Activated effector memory CD4-positive, alpha-beta T cell treated with Interleukin-2 at 50 U/mL for 16 hours (primary cell): ENCODE results near the gene ACOT7.

Experiments used
- DNase-seq: peaks from one replicate; pipeline ENCODE4 v3.0.0-alpha.2; 2020

ACOT7 gene

GRCh38 chr1:6280761-6281451 lies 112.7 kb downstream of the ACOT7 start:
- DNase-seq = no peak

GRCh38 chr1:6279613-6280383 lies 113.8 kb downstream of the ACOT7 start:
- DNase-seq = no peak

GRCh38 chr1:6279066-6279465 lies 114.5 kb downstream of the ACOT7 start:
- DNase-seq = no peak

- DNase-seq = no peak
These were observed 115.3 kb downstream of the ACOT7 start for GRCh38 chr1:6278263-6278662.

- DNase-seq = no peak
These were observed 116.6 kb downstream of the ACOT7 start for GRCh38 chr1:6276811-6277555.

- no peak for DNase-seq
These were observed 117.5 kb downstream of the ACOT7 start for GRCh38 chr1:6275826-6276782.

GRCh38 chr1:6274622-6275139 lies 118.9 kb downstream of the ACOT7 start:
- DNase-seq = no peak

GRCh38 chr1:6274102-6274501 lies 119.5 kb downstream of the ACOT7 start:
- DNase-seq = no peak

GRCh38 chr1:6273380-6273891 lies 120.1 kb downstream of the ACOT7 start:
- DNase-seq = no peak

- no peak for DNase-seq
These were observed 120.7 kb downstream of the ACOT7 start for GRCh38 chr1:6272868-6273267.

- DNase-seq = no peak
These were observed 121.1 kb downstream of the ACOT7 start for GRCh38 chr1:6272452-6272851.

- no peak for DNase-seq
These were observed 122.0 kb downstream of the ACOT7 start for GRCh38 chr1:6271554-6271953.

GRCh38 chr1:6271006-6271405 lies 122.6 kb downstream of the ACOT7 start:
- DNase-seq = no peak

- DNase-seq = no peak
These were observed 123.2 kb downstream of the ACOT7 start for GRCh38 chr1:6270401-6270800.

- no peak for DNase-seq
These were observed 123.7 kb downstream of the ACOT7 start for GRCh38 chr1:6269720-6270400.

GRCh38 chr1:6269296-6269695 lies 124.3 kb downstream of the ACOT7 start:
- no peak for DNase-seq

- DNase-seq = no peak
These were observed 125.2 kb downstream of the ACOT7 start for GRCh38 chr1:6268415-6268814.

- no peak for DNase-seq
These were observed 125.8 kb downstream of the ACOT7 start for GRCh38 chr1:6267686-6268322.

- DNase-seq = no peak
These were observed 126.9 kb downstream of the ACOT7 start for GRCh38 chr1:6266641-6267040.

- no peak for DNase-seq
These were observed 128.4 kb downstream of the ACOT7 start for GRCh38 chr1:6265151-6265550.

- no peak for DNase-seq
These were observed 129.9 kb downstream of the ACOT7 start for GRCh38 chr1:6263716-6264115.
